GM12874 (cell line): ENCODE data around the gene F8.

Experiments used
- CTCF ChIP-seq: IDR thresholded peaks from 2 replicates; pipeline ENCODE4 v1.5.1; 2011; ENCODE audit warnings: low read depth, mild to moderate bottlenecking, control low read depth, low read length, moderate library complexity; ENCODE audit not compliant: insufficient read depth

F8 gene

GRCh38 chrX:154988719-154989118 lies 33.8 kb downstream of the F8 start:
- no peak for TF ChIP-seq CTCF

- no peak for TF ChIP-seq CTCF
Observed at GRCh38 chrX:154987940-154988339, 34.6 kb downstream of the F8 start.

- no peak for TF ChIP-seq CTCF
Observed at GRCh38 chrX:154986826-154987575, 35.5 kb downstream of the F8 start.

GRCh38 chrX:154981116-154981411 lies 41.5 kb downstream of the F8 start:
- TF ChIP-seq CTCF, result no peak

GRCh38 chrX:154980330-154981115 lies 42.0 kb downstream of the F8 start:
- TF ChIP-seq CTCF, result peak; percentile 45

- no peak for TF ChIP-seq CTCF
Observed at GRCh38 chrX:154979629-154980028, 42.9 kb downstream of the F8 start.

GRCh38 chrX:154968353-154968752 lies 54.2 kb downstream of the F8 start:
- TF ChIP-seq CTCF, result no peak
